Stomach (tissue), 4 donors: ENCODE measurements around the gene SMYD3.

Experiments
- CTCF ChIP-seq, 7 experiments: fragments of 450-650 bp in 4 of 7; fragments of 200-600 bp in 3 of 7; sonication (generic) in 3 of 7; IDR thresholded peaks; one replicate each; pipeline ENCODE4 v1.5.1; 2016 to 2019; ENCODE audit warnings: antibody characterized with exemption in 7 of 7, control low read depth in 2 of 7, mild to moderate bottlenecking in 1 of 7
- EP300 ChIP-seq: sonication (generic); formaldehyde crosslinking; IDR thresholded peaks from one replicate; pipeline ENCODE4 v1.6.1; 2017; ENCODE audit warnings: antibody characterized with exemption
- POLR2A ChIP-seq, 4 donors: fragments of 450-650 bp; IDR thresholded peaks; one replicate each; pipeline ENCODE4 v1.6.1; 2016; ENCODE audit warnings: antibody characterized with exemption in 4 of 4, control low read depth in 2 of 4, mild to moderate bottlenecking in 1 of 4, moderate library complexity in 1 of 4
- POLR2AphosphoS5 ChIP-seq, 3 donors: sonication (generic); formaldehyde crosslinking; IDR thresholded peaks; one replicate each; pipeline ENCODE4 v1.6.1; 2016; ENCODE audit warnings: antibody characterized with exemption in 3 of 3

DNA sequence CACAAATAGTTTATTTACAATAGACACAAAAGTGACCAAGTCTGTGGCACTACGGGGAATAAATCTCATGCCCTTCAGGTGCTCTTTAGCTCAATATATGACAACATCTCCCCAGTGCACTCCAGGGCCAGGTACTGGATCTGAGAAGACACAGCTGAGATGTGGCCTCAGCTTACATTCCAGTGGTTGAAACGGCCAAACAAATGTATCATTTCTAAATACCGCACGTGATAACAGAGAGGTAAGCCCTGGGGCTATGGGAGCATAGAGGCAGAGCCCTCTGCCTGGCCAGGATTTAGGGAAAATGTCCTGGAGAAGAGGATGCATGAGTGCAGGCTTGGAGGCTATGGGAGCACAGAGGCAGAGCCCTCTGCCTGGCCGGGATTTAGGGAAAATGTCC is 630.5 kb downstream of the SMYD3 start:
- TF ChIP-seq CTCF (IDR thresholded peaks at IDR 0.05) (no peak), EP300 (no peak), POLR2A (IDR thresholded peaks at IDR 0.05) (no peak), POLR2AphosphoS5 (IDR thresholded peaks at IDR 0.05) (no peak)
